Left kidney (tissue), 1 donor: ENCODE measurements around the gene ENPP4. TPM values are rescaled to one million over a fixed set of nuclear protein-coding genes. Genes with fewer than 3 reads are reported as not detected.

Source experiments
- polyA plus RNA-seq: library from polyadenylated mRNA; unstranded; fragments of 120-200 nt; gene quantifications from one replicate; pipeline ENCODE4 v1.2.1, GENCODE V29; 2013; ENCODE audit not compliant: insufficient read length

ENPP4 gene
- polyA plus RNA-seq, 1 donor, result 17.8 TPM

Other genes starting within 250 kb of the ENPP4 start
- gene CLIC5, start 114.1 kb upstream of the ENPP4 start, polyA plus RNA-seq, result 209 TPM
- 20.1 TPM for gene ENPP5, start 41.0 kb downstream of the ENPP4 start, polyA plus RNA-seq